ENCODE data around the gene SLC2A5. TPM values are rescaled to one million over a fixed set of nuclear protein-coding genes. Genes with fewer than 3 reads are reported as not detected.
A peak's percentile ranks its signal among the peaks of the same experiment; 100 is the strongest.

The SLC2A5 gene
- total RNA-seq, 6 donors from 2014 or later = 0.30 to 11.5 (median 1.2) TPM

GRCh38 chr1:9084906-9085305, 15.5 kb upstream of the SLC2A5 start:
- Histone ChIP-seq H3K9me3 (no peaks in the 10 kb centered on the region), H3K36me3 (no peaks in the 10 kb centered on the region), H3K4me1 (peaks cover 0 to 43% (median 16%) of the 10 kb centered on the region in 4 donors), H3K27me3 (no peaks in the 10 kb centered on the region), H3K27ac (no peak overlapping the region), H3K4me3 (no peak overlapping the region)
- TF ChIP-seq POLR2AphosphoS5 (IDR thresholded peaks at IDR 0.05) = no peak
- no peak for TF ChIP-seq EP300 (IDR thresholded peaks at IDR 0.05)
- TF ChIP-seq CTCF (IDR thresholded peaks at IDR 0.05) = no peak
- no peak for TF ChIP-seq POLR2A (IDR thresholded peaks at IDR 0.05)
- peak in 1 of 2 donors; percentile 63 for ATAC-seq (ENCODE audit: low FRiP score in 2 of 2)
- WGBS, 2 donors = 60 to 67% methylated on average over 7 to 8 of the region's 8 CpGs
- peak in 1 of 2 donors; percentile 56 for DNase-seq

DNA sequence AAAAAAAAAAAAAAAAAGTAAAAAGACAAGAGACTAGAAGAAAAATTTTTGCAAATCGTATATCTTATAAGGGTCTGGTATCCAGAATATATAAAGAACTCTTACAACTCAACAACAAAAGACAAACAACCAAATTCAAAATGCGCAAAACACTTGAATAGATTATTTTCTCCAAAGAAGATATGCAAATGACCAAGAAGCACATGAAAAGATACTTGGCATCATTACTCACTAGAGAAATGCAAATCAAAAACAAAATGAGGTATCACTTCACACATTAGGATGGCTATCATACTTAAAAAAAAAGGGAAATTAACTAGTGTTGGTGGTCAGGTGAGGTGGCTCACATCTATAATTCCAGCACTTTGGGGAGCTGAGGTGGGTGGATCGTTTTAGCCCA, 12.0 kb upstream of the SLC2A5 start:
- Histone ChIP-seq H3K36me3 (no peaks in the 10 kb centered on the region), H3K27ac (no peak overlapping the region), H3K27me3 (no peaks in the 10 kb centered on the region), H3K9me3 (no peaks in the 10 kb centered on the region), H3K4me3 (no peak overlapping the region), H3K4me1 (peaks cover 0 to 34% (median 14%) of the 10 kb centered on the region in 4 donors)
- TF ChIP-seq CTCF (IDR thresholded peaks at IDR 0.05) (no peak), EP300 (IDR thresholded peaks at IDR 0.05) (no peak), POLR2A (IDR thresholded peaks at IDR 0.05) (no peak), POLR2AphosphoS5 (IDR thresholded peaks at IDR 0.05) (no peak)
- ATAC-seq (ENCODE audit: low FRiP score in 2 of 2) = no peak
- DNase-seq = no peak
- WGBS, 2 donors = 93 to 94% methylated on average over 3 of the region's 3 CpGs

DNA sequence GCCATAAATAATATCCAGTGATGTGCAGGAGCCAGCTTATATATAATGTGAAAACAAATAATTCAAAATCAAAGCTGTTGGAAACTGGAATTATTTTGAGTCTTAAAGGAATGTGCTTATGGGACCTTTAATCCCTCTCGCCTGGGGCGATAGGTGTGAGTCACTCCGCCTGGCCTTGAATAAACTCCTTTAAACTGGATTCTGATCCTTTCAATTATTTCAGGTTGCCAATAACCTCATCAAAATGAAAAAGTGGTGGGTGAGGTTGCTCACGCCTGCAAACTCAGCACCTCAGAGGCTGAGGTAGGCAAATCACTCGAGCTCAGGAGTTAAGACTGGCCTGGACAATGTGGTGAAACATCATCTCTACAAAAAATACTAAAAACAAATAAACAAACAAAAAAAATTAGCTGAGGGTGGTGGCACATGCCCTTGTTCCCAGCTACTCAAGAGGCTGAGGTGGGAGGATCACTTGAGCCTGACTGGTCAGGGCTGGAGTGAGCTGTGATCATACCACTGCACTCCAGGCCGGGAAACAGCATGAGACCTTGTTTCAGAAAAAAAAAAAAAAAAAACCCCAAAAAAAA, 11.4 kb upstream of the SLC2A5 start:
- TF ChIP-seq EP300 (IDR thresholded peaks at IDR 0.05) (no peak), CTCF (IDR thresholded peaks at IDR 0.05) (no peak), POLR2AphosphoS5 (IDR thresholded peaks at IDR 0.05) (no peak), POLR2A (IDR thresholded peaks at IDR 0.05) (no peak)
- H3K9me3 ChIP-seq = no peaks in the 10 kb centered on the region
- WGBS, 2 donors = 72 to 89% methylated on average over 6 of the region's 6 CpGs
- no peaks in the 10 kb centered on the region for H3K36me3 ChIP-seq
- peak in 1 of 2 donors; percentile 59 for DNase-seq
- H3K27ac ChIP-seq = no peak overlapping the region
- peaks cover 0 to 29% (median 13%) of the 10 kb centered on the region in 4 donors for H3K4me1 ChIP-seq
- no peaks in the 10 kb centered on the region for H3K27me3 ChIP-seq
- H3K4me3 ChIP-seq = no peak overlapping the region
- peak in 1 of 2 donors; percentile 56 for ATAC-seq (ENCODE audit: low FRiP score in 2 of 2)

DNA sequence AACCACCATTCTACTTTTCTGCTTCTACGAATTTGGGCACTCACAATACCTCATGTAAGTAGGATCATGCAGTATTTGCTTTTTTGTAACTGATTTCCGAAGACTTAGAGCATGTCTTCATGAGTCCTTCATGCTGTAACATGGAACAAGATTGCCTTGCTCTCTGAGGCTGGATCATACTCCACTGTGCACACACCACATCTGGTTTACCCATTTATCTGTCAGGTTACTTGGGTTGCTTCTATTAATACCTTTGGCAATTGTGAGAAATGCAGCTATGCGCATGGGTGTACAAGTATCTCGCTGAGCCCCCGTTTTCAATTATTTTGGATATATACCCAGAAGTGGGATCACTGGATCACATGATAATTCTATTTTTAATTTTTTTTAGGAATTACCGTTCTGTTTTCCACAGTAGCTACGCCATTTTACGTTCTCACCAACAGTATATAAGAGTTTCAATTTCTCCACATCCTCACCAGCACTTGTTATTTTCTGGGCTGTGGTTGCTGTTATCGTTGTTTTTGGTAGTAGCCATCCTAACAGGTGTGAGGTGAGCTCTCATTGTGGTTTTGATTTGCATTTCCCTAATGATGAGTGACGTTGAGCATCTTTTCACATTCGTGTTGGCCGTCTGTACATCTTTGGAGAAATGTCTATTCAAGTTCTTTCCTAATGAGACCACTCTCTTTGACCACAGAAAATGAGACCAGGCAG, 10.7 kb upstream of the SLC2A5 start:
- Histone ChIP-seq H3K4me3 (no peak overlapping the region), H3K36me3 (no peaks in the 10 kb centered on the region), H3K27ac (no peak overlapping the region), H3K27me3 (no peaks in the 10 kb centered on the region), H3K9me3 (no peaks in the 10 kb centered on the region), H3K4me1 (peaks cover 0 to 25% (median 8%) of the 10 kb centered on the region in 4 donors)
- TF ChIP-seq POLR2A (IDR thresholded peaks at IDR 0.05) (no peak), EP300 (IDR thresholded peaks at IDR 0.05) (no peak), CTCF (IDR thresholded peaks at IDR 0.05) (no peak), POLR2AphosphoS5 (IDR thresholded peaks at IDR 0.05) (no peak)
- no peak for ATAC-seq (ENCODE audit: low FRiP score in 2 of 2)
- DNase-seq = no peak
- WGBS, 2 donors = 95 to 96% methylated on average over 12 of the region's 12 CpGs
